NCI-H1105 treated with DMSO at 0.1 percent for 48 hours (cell line): ENCODE results near the gene IGHMBP2.

Experiments
- DNase-seq: peaks from one replicate; lab custom pipeline; 2025; lab: John Stamatoyannopoulos, UW

Gene IGHMBP2

GRCh38 chr11:68928136-68928880 lies 24.6 kb downstream of the IGHMBP2 start:
- no peak for DNase-seq

DNA sequence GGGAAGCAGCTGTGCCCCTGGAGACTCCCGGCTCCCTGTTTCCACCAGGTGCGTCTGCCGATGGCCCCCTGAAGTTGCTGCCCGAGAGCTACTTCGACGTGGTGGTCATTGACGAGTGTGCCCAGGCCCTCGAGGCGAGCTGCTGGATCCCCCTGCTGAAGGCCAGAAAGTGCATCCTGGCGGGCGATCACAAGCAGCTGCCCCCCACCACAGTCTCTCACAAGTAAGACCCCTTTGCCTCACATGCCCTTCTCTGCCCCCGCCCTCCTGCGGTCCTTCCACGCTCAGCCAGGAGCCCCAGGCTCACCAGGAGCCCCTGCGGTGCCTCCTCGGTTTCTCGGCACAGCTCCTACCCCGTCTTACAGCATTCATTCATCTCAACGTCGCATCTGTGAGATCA lies 25.4 kb downstream of the IGHMBP2 start:
- no peak for DNase-seq

DNA sequence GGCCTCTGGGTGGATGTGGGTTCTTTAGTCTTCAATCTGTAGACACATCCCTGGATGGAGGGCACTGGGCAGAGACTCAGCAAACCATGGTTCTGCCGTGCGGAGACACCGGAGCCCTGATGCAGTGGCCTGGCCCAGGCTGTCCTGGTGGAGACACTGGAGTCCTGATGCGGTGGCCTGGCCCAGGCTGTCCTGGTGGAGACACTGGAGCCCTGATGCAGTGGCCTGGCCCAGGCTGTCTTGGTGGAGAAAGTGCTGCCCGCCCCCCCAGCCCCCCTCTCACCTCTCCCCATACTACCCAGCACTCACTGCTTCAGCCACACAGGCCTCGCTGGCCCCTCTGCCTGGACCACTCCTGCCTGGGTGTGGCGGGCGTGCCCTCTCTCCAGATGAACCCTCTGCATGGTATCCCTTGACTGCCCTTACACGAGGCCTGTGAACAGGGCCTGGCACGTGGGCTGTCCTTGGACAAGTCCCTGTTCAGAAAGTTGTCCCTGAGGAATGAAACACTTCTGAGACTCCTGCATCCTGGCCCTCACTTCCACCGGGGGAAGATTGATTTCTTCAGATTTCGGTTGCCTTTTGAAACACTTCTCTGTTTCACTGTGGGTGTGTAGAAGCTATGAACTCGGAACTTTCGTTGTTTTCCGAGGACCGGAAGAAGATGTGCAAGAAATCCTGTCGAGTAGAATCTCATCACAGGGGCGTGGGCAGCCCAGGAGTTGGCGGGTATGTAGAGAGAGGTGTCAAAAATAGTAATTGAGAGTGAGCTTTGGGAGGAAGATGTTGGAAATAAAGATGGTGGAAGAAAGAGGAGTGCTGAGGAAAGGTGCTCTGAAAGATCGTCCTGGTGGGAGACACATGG lies 26.2 kb downstream of the IGHMBP2 start:
- no peak for DNase-seq

GRCh38 chr11:68930991-68931855 lies 27.5 kb downstream of the IGHMBP2 start:
- no peak for DNase-seq

DNA sequence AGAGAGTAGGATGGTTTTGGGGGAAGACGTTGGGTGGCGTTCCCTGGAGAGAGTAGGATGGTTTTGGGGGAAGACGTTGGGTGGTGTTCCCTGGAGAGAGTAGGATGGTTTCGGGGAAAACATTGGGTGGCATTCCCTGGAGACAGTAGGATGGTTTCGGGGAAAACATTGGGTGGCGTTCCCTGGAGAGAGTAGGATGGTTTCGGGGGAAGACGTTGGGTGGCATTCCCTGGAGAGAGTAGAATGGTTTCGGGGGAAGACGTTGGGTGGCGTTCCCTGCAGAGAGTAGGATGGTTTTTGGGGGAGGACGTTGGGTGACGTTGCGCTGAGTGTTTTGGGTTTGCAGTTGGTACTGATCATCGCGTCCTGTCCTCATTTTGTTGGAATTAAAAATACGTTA lies 28.2 kb downstream of the IGHMBP2 start:
- DNase-seq, result no peak

DNA sequence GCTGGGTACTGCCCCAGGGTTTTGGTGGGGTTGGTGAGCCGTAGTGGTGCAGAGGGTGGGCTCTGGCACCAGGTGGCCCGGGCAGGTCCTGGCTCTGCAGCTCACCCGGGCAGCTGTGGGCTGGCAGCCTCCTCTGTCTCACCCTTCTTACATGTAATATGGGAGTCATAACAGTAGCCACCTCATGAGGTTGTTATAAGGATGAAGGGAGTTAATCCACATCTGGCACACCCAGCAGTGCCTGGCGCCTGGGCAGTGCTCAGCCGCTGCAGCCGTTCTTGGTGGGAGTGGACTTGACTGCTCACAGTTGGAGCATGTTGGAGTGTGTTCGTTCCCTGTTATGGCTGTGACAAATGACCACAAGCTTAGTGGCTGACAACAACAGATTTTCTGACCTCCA lies 28.7 kb downstream of the IGHMBP2 start:
- DNase-seq, result no peak

DNA sequence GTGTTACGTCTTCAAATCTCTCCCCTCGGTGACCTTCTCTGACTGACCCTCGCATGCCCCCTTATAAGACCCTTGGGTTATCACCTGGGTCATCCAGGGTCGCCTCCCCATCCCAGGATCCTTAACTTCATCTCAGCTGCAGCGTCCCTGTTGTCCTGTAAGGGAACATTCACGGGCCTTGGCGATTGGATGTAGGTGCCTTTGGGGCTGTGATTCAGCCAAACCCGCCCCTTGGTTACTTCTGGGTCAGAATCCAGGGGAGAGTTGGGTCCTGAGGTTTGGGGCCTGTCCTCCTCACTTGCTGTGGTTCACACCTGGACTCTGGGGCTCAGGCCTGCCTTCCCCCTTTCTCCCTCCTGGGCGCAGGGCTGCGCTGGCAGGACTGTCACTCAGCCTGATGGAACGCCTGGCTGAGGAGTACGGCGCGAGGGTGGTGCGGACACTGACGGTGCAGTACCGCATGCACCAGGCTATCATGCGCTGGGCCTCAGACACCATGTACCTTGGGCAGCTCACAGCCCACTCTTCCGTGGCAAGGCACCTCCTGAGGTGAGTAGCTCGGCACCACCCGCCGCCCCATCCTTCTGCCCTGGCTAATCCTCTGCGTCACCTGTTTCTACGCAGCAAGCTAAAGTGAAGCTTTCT lies 29.4 kb downstream of the IGHMBP2 start:
- no peak for DNase-seq

GRCh38 chr11:68933605-68934320 lies 30.1 kb downstream of the IGHMBP2 start:
- DNase-seq, result no peak

- no peak for DNase-seq
Measured at GRCh38 chr11:68934321-68934645, 30.6 kb downstream of the IGHMBP2 start.

GRCh38 chr11:68934666-68935065 lies 31.0 kb downstream of the IGHMBP2 start:
- DNase-seq, result no peak

DNA sequence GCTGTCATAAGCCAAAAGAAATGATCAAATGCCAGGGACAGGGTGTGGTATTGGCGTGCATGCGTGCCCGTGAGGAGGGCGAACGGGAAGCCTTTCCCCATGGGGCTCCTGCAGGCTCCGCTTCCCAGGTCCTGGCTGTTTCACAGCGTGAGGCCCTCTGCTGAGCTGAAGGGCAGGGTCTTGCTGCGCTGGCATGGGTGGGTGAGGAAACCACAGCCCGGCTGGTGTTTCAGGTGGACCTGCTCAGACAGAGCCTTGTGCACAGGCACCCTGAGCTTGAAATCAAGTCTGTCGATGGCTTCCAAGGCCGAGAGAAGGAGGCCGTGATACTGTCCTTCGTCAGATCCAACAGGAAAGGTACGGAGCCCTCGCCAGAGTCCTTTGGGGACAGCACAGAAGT lies 31.4 kb downstream of the IGHMBP2 start:
- no peak for DNase-seq

DNA sequence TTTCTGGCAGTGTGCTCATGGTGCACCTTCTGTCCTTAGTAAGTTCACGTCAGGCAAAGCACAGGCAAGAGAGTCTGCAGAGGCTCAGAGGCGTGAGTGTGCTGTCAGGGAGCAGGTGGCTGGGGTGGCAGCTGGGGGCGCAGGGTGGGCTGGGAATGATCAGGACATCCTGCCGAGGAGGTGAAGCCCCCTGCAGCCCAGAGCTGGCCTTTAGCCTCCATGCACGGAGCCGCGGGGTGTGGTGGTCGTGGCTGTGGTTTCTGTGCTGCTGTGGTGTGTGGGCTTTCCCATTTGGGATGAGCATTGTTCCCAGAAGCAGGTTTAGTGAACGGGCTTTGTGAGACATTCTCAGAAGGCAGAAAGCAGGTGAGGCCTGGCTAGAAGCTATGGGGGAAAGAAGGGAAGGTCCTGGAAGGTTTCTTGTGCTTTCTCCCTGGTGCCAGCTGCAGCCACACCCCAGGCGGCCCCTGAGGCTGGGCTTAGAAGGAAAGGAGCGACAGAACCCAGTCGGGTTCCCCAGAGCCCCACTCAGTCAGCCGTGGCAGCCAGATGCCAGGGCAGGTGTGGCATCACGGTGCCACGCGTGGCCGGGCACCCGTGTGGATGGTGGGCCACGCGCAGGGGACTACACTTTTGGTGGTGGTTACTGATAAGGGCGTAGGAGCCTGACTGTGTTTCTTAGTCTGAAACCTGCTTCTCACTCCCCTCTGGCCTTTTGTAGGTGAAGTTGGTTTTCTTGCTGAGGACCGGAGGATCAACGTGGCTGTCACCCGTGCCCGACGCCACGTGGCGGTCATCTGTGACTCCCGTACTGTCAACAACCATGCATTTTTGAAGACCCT lies 32.0 kb downstream of the IGHMBP2 start:
- DNase-seq, result no peak

GRCh38 chr11:68936358-68936636 lies 32.6 kb downstream of the IGHMBP2 start:
- no peak for DNase-seq

- no peak for DNase-seq
Measured at GRCh38 chr11:68936676-68937620, 33.3 kb downstream of the IGHMBP2 start.

GRCh38 chr11:68938088-68938487 lies 34.4 kb downstream of the IGHMBP2 start:
- DNase-seq, result no peak

- DNase-seq, result no peak
Measured at GRCh38 chr11:68938816-68939582, 35.3 kb downstream of the IGHMBP2 start.

GRCh38 chr11:68939583-68940555 lies 36.2 kb downstream of the IGHMBP2 start:
- DNase-seq, result no peak
